Astrocyte of the spinal cord (primary cell): Measurements from ENCODE around the gene CCDC85C.

Source experiments
- DNase-seq: peaks from one replicate; pipeline ENCODE4 v3.0.0; 2011; ENCODE audit warnings: low read depth, low spot score
- H3K4me3 ChIP-seq: 2 replicates; pipeline ENCODE4 v1.5.1; 2011; ENCODE audit warnings: low read depth, mild to moderate bottlenecking, low read length, moderate library complexity
- in situ Hi-C: cut with HindIII; loops from 2 replicates; pipeline ENCODE4 v1.10.0; 2017; ENCODE audit warnings: low sequenced_read_pairs
- TF ChIP-seq, protein P1 (sequence below): IDR thresholded peaks from 2 replicates; pipeline ENCODE4 v1.5.1; 2012; ENCODE audit warnings: low read depth, mild to moderate bottlenecking, low read length, inconsistent platforms

The CCDC85C gene

DNA sequence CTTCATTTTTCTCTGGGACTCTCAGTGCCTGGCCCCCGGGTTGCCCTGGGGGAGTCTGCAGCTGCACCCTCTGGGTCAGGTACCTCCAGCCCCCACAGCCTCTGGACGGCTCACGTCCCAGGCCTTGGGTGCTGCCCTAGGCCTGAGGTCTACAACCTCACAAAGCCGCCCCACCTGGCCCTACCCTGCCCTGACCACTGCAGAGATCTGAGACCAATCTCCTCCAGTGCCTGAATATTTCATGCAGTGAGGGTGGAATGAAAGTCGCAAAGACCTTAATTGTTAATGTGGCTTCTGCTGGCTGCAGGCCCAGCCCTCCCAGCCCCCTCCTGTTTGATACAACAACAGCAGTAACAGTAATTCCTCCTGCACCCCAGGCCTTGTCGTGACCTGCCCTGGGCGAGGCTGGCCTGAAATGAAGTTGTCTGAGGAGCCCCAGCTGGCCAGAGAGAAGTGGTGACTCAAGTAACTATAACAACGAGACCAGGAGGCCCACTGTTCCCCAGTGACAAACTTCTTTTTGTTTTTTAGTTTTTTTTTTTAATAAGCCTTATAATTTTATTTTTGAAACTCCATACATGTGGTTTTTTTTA is 8.8 kb upstream of the CCDC85C start:
- TF ChIP-seq, protein P1, sequence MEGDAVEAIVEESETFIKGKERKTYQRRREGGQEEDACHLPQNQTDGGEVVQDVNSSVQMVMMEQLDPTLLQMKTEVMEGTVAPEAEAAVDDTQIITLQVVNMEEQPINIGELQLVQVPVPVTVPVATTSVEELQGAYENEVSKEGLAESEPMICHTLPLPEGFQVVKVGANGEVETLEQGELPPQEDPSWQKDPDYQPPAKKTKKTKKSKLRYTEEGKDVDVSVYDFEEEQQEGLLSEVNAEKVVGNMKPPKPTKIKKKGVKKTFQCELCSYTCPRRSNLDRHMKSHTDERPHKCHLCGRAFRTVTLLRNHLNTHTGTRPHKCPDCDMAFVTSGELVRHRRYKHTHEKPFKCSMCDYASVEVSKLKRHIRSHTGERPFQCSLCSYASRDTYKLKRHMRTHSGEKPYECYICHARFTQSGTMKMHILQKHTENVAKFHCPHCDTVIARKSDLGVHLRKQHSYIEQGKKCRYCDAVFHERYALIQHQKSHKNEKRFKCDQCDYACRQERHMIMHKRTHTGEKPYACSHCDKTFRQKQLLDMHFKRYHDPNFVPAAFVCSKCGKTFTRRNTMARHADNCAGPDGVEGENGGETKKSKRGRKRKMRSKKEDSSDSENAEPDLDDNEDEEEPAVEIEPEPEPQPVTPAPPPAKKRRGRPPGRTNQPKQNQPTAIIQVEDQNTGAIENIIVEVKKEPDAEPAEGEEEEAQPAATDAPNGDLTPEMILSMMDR: no peak
- DNase-seq: peak; percentile 55
- H3K4me3 ChIP-seq: no peak overlapping the region
- in situ Hi-C loops: no loop called here

DNA sequence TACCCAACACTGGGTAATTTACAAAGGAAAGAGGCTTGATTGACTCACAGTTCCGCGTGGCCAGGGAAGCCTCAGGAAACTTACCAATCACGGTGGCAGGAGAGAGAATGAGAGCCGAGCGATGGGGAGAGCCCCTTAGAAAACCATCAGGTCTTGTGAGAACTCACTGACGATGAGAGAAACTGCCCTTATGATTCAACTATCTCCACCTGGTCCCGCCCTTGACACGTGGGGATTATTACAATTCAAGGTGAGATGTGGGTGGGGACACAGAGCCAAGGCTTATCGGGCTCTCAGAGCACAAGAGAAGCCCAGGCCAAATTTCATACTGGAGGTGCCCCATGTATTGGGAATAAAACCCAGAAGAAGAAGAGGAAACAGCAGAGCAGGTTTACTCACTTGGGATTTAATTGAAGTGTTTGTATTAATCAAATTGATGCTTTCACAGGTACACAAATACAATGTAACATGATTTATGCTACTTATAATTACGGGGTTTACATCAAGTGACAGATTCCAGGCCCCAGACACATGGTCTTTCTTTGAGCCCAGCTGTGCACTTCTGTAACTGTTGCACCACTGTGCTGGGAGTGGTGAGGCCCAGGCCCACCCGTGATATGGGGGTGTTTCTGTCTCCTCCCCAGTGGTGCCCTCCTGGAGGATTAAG is 8.2 kb upstream of the CCDC85C start:
- DNase-seq: no peak
- in situ Hi-C loops: no loop called here
- TF ChIP-seq, protein P1: no peak
- no peak overlapping the region for H3K4me3 ChIP-seq

DNA sequence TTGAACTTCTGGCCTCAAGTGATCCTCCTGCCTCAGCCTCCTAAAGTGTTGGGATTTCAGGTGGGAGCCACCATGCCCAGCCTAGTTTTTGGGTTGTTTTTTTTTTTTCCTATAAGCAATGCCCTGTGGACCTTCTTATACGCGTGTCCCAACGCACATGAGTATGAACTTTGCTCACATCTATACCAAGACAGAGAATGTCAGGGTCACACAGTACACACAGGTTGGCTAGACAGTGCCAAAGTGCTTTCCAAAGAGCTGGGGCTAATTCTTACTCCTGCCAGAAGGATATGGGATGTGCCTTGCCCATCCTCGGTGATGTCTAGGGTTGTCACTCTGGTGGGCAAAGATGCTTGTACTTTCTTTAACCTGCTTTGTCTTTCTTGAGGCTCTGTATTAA is 7.6 kb upstream of the CCDC85C start:
- DNase-seq: no peak
- TF ChIP-seq, protein P1: no peak
- H3K4me3 ChIP-seq: no peak overlapping the region
- in situ Hi-C loops: no loop called here

DNA sequence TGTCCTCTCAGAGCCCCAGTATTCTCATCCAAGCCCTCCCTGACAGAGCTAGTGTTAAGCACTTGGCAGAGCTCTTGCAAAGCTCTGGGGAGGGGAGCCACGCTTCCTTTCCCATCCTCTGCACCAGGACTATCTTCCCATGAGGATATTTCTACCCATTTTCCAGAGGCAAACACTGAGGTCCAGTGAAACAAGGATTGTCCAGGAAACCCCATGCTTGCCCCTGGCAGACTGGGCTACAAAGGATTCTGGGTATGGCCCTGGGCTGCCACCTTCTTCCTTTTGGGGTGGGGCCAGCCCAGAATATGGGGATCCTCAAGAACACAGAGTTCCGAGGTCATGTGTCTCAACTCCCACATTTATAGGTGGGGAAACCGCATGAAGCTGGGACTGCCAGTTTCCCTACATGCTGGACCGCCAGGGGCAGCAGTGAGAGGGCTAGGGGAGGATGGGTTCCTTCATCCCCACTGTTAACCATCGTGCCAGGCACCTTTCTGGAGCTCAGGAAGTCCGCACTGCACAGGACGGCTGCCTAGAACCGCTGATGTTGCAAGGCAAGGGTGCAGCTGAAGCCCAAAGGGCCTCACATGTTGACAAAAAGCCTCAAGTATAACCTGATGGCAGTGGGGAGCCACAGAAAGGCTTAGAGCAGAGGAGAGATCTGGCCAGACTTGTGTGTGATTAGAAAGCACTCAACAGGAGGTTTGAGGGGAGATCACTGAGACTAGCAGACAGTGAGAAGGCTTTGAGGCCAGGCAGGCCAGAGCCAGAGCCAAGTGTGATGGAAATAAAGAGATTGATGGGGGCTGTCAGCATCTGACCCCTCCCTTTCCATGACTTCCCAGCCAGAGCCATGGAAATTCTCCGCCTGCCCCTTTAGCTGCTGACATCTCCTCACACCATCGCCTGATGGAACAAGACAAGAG is 5.5 kb upstream of the CCDC85C start:
- TF ChIP-seq, protein P1: no peak
- no peak for DNase-seq
- H3K4me3 ChIP-seq: no peak overlapping the region
- in situ Hi-C loops: no loop called here

DNA sequence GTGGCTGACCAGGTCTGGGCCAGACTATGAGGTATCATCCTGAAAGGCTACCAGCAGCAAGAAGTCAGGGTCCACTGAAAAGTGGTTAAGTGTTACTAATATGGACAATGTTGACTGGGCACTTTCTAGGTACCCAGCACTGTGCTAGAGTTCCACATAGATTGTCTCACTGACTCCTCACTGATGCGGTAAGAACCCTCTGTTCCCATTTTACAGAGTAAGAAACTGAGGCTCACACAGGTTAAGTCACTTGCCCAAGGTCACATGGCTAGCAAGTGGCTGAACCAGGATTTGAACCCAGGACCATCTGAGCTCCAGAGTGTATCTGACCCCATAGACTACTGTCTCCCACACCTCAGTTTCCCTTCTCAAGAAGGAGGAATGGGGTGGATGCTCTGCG is 4.6 kb upstream of the CCDC85C start:
- TF ChIP-seq, protein P1: no peak
- DNase-seq: no peak
- H3K4me3 ChIP-seq: no peak overlapping the region
- in situ Hi-C loops: no loop called here

DNA sequence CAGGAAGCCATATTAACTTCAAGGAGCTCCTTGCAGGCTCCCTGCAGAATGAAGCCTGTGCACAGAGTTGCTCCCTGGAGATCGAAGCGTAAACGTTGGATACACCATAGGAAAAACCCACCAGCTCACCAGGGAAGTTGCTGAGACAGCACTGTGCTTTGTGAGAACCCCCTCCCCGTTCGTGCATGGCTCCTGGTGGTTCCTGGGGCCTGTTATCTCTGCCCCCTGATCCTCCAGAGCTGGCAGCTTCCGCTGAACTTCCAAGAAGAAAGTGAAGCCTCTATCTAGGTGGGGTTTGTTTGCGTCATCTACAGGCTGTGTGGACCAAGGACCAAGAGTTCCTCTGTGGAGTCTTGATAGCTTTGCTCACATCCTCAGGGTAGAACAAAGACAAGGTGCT is 2.4 kb upstream of the CCDC85C start:
- TF ChIP-seq, protein P1: no peak
- in situ Hi-C loops: no loop called here
- H3K4me3 ChIP-seq: no peak overlapping the region
- no peak for DNase-seq
